WTC11 (cell line): ENCODE data around the gene GDI1.

Source experiments
- CTCF ChIP-seq: fragments of 200-600 bp; IDR thresholded peaks from 2 replicates; pipeline ENCODE4 v1.8.0; 2022; ENCODE audit warnings: antibody characterized with exemption
- MLX ChIP-seq: sonication (generic); formaldehyde crosslinking; IDR thresholded peaks from 2 replicates; pipeline ENCODE4 v1.8.1; 2023; ENCODE audit warnings: mild to moderate bottlenecking, missing genetic modification reagents, moderate library complexity
- SMAD3 ChIP-seq: sonication (generic); formaldehyde crosslinking; IDR thresholded peaks from 2 replicates; pipeline ENCODE4 v1.8.0; 2022; ENCODE audit warnings: missing genetic modification reagents, mild to moderate bottlenecking, borderline replicate concordance
- USF1 ChIP-seq: sonication (generic); formaldehyde crosslinking; IDR thresholded peaks from 2 replicates; pipeline ENCODE4 v1.8.0; 2022; ENCODE audit warnings: mild to moderate bottlenecking, missing genetic modification reagents
- ZNF512 ChIP-seq: sonication (generic); formaldehyde crosslinking; IDR thresholded peaks from 2 replicates; pipeline ENCODE4 v1.8.1; 2022; ENCODE audit warnings: missing genetic modification reagents, borderline replicate concordance

GRCh38 chrX:154432210-154432609, 4.7 kb upstream of the GDI1 start:
- no peak for TF ChIP-seq ZNF512 (CRISPR knock-in tag)
- TF ChIP-seq CTCF: no peak
- TF ChIP-seq MLX: no peak
- TF ChIP-seq USF1 (CRISPR knock-in tag): no peak
- no peak for TF ChIP-seq SMAD3
